ENCODE measurements around the gene SMG5. TPM values are rescaled to one million over a fixed set of nuclear protein-coding genes. Genes with fewer than 3 reads are reported as not detected.

Gene SMG5
- total and polyA plus RNA-seq, 9 donors = 30.1 to 54.6 (median 38.3) TPM

GRCh38 chr1:156229809-156230472 lies 52.7 kb downstream of the SMG5 start:
- TF ChIP-seq POLR2A (IDR thresholded peaks at IDR 0.05) = no peak
- TF ChIP-seq EP300 (IDR thresholded peaks at IDR 0.05) = no peak
- no peak for TF ChIP-seq CTCF (IDR thresholded peaks at IDR 0.05)
- Histone ChIP-seq H3K36me3 (no peaks in the 10 kb centered on the region), H3K27ac (no peak overlapping the region), H3K9me3 (no peaks in the 10 kb centered on the region), H3K4me1 (ENCODE audit: insufficient read depth) (no peaks in the 10 kb centered on the region), H3K4me3 (no peak overlapping the region), H3K27me3 (no peaks in the 10 kb centered on the region)
- intact Hi-C loops (cut with DNase I) = loop anchor here in 3 of 4 donors (5.0 to 10.0 kb wide), 4 partner anchors 78 to 195 kb away; partner anchors contain the start of gene SEMA4A (in 1 of the 3)
- DNase-seq = no peak
- 81 to 87% (median 87%) methylated on average over 11 of the region's 11 CpGs for WGBS, 3 donors

GRCh38 chr1:156228501-156228900 lies 54.1 kb downstream of the SMG5 start:
- 67 to 90% (median 84%) methylated on average over 7 of the region's 7 CpGs for whole genome bisulfite sequencing, 3 donors
- TF ChIP-seq POLR2A (IDR thresholded peaks at IDR 0.05) (no peak), EP300 (IDR thresholded peaks at IDR 0.05) (no peak), CTCF (IDR thresholded peaks at IDR 0.05) (no peak)
- intact Hi-C loops (cut with DNase I) = loop anchor here in 2 of 4 donors (5.0 kb wide), 2 partner anchors 76 to 136 kb away; partner anchors contain the start of gene SEMA4A (in 1 of the 2)
- H3K4me3 ChIP-seq = no peak overlapping the region
- no peaks in the 10 kb centered on the region for H3K4me1 ChIP-seq (ENCODE audit: insufficient read depth)
- H3K9me3 ChIP-seq = no peaks in the 10 kb centered on the region
- no peak for DNase-seq
- no peaks in the 10 kb centered on the region for H3K36me3 ChIP-seq
- no peak overlapping the region for H3K27ac ChIP-seq
- H3K27me3 ChIP-seq = no peaks in the 10 kb centered on the region

GRCh38 chr1:156226782-156227181 lies 55.8 kb downstream of the SMG5 start:
- no peaks in the 10 kb centered on the region for H3K9me3 ChIP-seq
- TF ChIP-seq EP300 (IDR thresholded peaks at IDR 0.05) (no peak), POLR2A (IDR thresholded peaks at IDR 0.05) (no peak), CTCF (IDR thresholded peaks at IDR 0.05) (no peak)
- 74 to 81% (median 80%) methylated on average over 4 of the region's 4 CpGs for WGBS, 3 donors
- intact Hi-C loops (cut with DNase I) = loop anchor here in 3 of 4 donors (2.0 to 5.0 kb wide), 3 partner anchors 74 to 136 kb away; partner anchors contain the start of gene SEMA4A (in 1 of the 3)
- no peaks in the 10 kb centered on the region for H3K36me3 ChIP-seq
- H3K27ac ChIP-seq = no peak overlapping the region
- H3K27me3 ChIP-seq = no peaks in the 10 kb centered on the region
- H3K4me1 ChIP-seq (ENCODE audit: insufficient read depth) = no peaks in the 10 kb centered on the region
- no peak overlapping the region for H3K4me3 ChIP-seq
- DNase-seq = no peak

- WGBS, 3 donors = 78 to 88% (median 87%) methylated on average over 2 of the region's 2 CpGs
- DNase-seq = no peak
- H3K36me3 ChIP-seq = no peaks in the 10 kb centered on the region
- intact Hi-C loops (cut with DNase I) = loop anchor here in 3 of 4 donors (2.0 to 5.0 kb wide), 3 partner anchors 74 to 135 kb away; partner anchors contain the start of gene SEMA4A (in 1 of the 3)
- no peaks in the 10 kb centered on the region for H3K4me1 ChIP-seq (ENCODE audit: insufficient read depth)
- no peaks in the 10 kb centered on the region for H3K27me3 ChIP-seq
- H3K4me3 ChIP-seq = no peak overlapping the region
- H3K9me3 ChIP-seq = no peaks in the 10 kb centered on the region
- TF ChIP-seq EP300 (IDR thresholded peaks at IDR 0.05) = no peak
- TF ChIP-seq CTCF (IDR thresholded peaks at IDR 0.05) = no peak
- TF ChIP-seq POLR2A (IDR thresholded peaks at IDR 0.05) = no peak
- no peak overlapping the region for H3K27ac ChIP-seq
Observed at GRCh38 chr1:156226116-156226538, 56.5 kb downstream of the SMG5 start.

Measured in ovary (tissue), 9 donors.